ENCODE measurements around the gene SEPTIN5.

The SEPTIN5 gene

GRCh38 chr22:19750507-19751490, 36.5 kb downstream of the SEPTIN5 start:
- no peak overlapping the region for H3K4me3 Mint-ChIP-seq
- no peaks in the 10 kb centered on the region for H3K4me1 Mint-ChIP-seq (ENCODE audit: low read depth)
- H3K27ac Mint-ChIP-seq, result no peak overlapping the region
- peaks cover 24% of the 10 kb centered on the region for H3K27me3 Mint-ChIP-seq (ENCODE audit: low read depth)
- no peaks in the 10 kb centered on the region for H3K9me3 Mint-ChIP-seq
- no peaks in the 10 kb centered on the region for H3K36me3 Mint-ChIP-seq (ENCODE audit: low read depth)

DNA sequence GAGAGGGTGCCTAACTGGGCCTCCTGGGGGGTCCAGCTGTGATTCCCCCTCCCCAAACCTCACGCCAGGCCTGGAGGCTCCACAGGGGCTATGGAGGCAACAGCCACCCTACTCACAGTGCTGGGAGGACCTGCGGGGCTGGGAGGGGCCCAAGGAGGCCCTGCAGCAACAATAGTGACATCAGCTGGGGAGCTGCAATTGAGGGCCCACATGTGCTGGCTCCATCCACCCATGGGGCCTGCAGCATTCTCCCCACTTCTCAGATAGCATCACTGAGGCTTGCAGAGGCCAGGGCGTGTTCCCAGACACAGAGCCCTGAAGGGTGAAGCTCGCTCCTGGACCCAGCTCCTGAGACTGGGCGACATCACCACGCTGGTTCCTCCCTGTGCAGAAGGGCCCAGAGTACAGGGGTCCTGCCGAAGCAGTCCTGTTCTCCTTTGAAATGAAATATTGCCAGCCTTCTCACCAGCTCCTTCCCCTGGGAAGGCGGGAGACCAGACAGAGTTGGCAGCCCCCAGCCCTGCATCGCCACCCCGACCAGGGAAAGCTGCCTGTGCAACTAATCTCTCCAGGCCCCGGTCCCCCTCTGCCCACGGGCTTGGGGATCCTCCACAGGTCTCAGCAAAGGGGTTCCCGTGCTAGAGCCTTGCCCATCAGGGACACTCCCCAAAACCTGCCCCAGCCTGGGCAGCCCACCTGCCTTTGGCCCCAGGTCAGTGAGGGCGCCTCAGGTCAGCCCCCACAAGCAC, 37.4 kb downstream of the SEPTIN5 start:
- peaks cover 32% of the 10 kb centered on the region for H3K27me3 Mint-ChIP-seq (ENCODE audit: low read depth)
- no peaks in the 10 kb centered on the region for H3K36me3 Mint-ChIP-seq (ENCODE audit: low read depth)
- no peak overlapping the region for H3K27ac Mint-ChIP-seq
- no peak overlapping the region for H3K4me3 Mint-ChIP-seq
- no peaks in the 10 kb centered on the region for H3K9me3 Mint-ChIP-seq
- peaks cover 3% of the 10 kb centered on the region for H3K4me1 Mint-ChIP-seq (ENCODE audit: low read depth)

DNA sequence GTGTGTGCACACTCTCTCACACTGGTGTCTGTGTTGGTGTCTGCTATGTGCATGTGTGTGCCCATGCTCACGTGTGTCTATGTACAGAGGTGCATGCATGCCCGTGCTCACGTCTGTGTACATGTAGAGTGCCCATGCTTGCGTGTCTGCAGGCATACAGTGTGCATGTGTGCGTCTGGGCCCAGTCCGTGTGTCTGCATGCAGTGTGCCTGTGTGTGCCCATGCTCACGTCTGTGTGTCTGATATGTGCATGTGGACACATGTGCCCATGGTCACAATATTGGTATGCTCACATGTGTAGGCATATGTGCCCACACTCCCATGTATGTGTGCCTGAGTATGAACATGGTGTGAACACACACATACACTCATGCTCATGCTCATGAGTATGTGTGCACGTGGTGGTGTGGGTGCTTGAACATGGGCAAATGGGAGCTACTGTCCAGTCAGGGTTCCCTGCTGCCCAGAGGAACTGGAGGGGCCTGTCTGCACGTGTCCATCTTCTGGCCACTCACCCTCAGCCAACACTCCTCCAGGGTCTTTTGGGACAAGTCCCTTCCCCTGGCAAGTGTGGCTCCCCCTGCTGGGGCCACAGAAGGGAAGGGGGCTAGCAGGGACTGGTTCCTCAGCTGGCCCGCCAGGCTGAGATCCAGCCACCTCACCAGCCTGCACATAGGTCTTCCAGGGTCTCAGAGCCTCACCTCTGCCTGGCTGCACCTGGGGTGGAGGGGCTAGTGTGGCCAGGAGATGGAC, 39.0 kb downstream of the SEPTIN5 start:
- Mint-ChIP-seq H3K27ac (no peak overlapping the region), H3K9me3 (no peaks in the 10 kb centered on the region), H3K36me3 (ENCODE audit: low read depth) (peaks cover 4% of the 10 kb centered on the region), H3K4me3 (no peak overlapping the region), H3K4me1 (ENCODE audit: low read depth) (peaks cover 8% of the 10 kb centered on the region), H3K27me3 (ENCODE audit: low read depth) (peaks cover 44% of the 10 kb centered on the region)

DNA sequence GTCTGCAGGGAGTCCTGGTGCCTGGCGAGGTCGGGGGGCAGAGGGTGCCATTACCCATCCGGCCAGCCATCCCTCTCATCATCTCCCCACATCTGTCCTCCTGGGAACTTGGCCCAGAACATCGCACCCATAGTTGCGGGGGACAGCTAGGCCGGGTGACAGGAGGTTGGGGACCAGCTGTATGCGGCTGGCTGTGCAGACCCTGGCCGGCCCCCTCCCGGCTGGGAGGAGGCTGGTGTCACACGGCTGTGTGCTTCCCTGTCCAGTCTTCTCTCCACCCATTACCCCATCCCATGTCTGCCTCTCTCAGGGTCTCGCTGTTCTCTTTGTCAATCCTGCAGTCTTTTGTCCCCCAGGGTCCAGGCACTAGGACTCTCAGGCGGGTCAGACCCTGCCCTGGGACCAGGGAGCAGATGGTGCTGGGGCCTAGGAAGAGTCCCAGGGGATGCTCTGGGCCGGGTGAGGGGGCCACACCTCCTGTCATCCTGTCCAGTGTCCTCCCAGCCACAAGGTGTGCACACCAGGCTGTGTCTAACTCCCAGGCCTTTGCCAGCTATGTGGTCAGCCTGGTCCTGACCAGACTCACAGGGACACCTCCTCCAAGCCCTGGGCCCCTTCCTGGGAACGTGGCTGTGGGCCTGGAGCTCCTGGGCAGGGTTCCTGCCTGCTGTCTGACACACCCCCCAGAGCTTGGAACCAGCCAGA, 39.8 kb downstream of the SEPTIN5 start:
- peaks cover 44% of the 10 kb centered on the region for H3K27me3 Mint-ChIP-seq (ENCODE audit: low read depth)
- no peak overlapping the region for H3K27ac Mint-ChIP-seq

DNA sequence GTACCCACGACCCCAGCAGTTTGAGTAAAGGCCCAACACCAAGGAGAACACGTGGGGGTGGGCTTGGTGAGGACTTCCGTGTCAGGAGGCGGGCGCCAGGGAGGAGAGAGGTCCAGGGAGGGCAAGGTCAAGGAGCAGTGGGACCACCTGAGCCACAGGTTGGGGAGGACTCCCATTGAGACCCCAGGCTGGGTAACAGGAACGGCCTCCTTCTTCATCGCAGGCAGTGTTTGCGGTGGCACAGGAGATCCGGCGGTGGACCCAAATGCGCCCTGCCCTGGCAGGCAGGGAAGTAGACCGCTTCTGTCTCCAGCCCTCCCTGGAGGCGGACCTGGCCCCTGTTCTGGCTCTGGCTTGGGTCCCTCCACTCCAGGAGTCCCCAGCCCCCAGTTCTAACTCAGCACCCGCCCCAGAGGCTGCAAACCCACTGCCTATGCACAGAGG, 40.4 kb downstream of the SEPTIN5 start:
- no peak overlapping the region for H3K27ac Mint-ChIP-seq
- peaks cover 48% of the 10 kb centered on the region for H3K27me3 Mint-ChIP-seq (ENCODE audit: low read depth)
- H3K36me3 Mint-ChIP-seq (ENCODE audit: low read depth), result peaks cover 4% of the 10 kb centered on the region
- H3K4me1 Mint-ChIP-seq (ENCODE audit: low read depth), result peaks cover 11% of the 10 kb centered on the region
- H3K9me3 Mint-ChIP-seq, result no peaks in the 10 kb centered on the region
- no peak overlapping the region for H3K4me3 Mint-ChIP-seq

More for the DNA sequence above, 39.8 kb downstream of the SEPTIN5 start:
- Mint-ChIP-seq H3K4me1 (ENCODE audit: low read depth) (peaks cover 8% of the 10 kb centered on the region), H3K4me3 (no peak overlapping the region), H3K9me3 (no peaks in the 10 kb centered on the region), H3K36me3 (ENCODE audit: low read depth) (peaks cover 4% of the 10 kb centered on the region)

DNA sequence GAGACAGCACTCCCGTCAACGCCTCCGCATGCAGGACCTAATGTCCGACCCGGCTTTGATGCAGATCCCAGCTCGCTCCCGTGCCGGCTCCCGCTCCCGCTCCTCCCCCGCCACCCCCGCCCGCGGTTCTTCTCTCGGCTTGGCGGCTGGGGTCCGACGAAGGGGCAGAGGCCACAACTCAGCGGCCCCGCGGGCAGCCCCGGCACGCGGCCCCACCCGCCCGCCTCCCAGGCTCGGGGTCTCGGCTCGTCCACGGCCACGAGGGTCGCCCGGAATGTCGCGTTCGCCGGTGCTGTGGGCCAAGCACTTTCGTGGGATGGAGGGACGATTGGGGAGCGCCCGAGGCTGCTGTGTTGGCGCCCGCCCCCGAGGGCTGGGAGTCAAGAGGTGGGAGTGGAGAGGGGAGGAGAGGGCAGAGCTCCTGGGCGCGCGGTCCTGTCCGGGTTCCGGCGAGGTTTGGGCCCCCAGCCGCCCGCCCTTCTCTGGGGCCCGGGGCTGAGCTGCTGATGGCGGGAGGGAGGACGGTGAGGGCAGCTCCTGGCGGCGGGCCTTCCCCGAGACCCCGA, 40.9 kb downstream of the SEPTIN5 start:
- H3K4me1 Mint-ChIP-seq (ENCODE audit: low read depth), result peaks cover 16% of the 10 kb centered on the region

DNA sequence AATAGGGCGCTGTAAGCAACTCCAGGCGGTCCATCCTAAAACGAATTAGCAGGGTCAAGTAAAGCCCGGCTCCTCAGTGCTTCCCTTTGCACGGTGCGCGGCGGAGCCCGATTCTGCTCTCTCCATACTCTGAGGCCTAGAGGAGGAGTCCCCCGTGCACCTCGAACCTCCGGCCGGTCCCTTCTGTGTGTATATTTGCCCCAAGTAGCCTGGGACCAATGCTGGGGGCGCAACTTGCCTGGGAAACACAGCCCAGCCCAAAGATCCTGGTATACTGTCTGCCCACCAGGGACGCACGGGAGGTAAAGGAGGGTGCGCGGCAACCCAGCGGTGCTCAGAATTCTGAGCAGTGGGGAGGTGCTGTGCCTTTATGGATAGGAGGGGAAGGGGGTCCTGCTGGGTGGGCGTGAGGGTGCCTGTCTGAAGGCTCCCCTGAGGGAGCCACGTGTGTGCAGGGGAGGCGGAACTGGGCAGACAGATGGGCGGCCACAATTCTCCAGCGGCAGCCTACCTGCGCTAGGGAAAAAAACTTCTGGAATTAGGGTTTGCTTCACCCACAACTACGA, 41.5 kb downstream of the SEPTIN5 start:
- Mint-ChIP-seq H3K36me3 (ENCODE audit: low read depth) (peaks cover 8% of the 10 kb centered on the region), H3K4me3 (no peak overlapping the region), H3K4me1 (ENCODE audit: low read depth) (peaks cover 16% of the 10 kb centered on the region), H3K9me3 (no peaks in the 10 kb centered on the region), H3K27me3 (ENCODE audit: low read depth) (peaks cover 55% of the 10 kb centered on the region), H3K27ac (no peak overlapping the region)

More for the DNA sequence above, 40.9 kb downstream of the SEPTIN5 start:
- Mint-ChIP-seq H3K9me3 (no peaks in the 10 kb centered on the region), H3K36me3 (ENCODE audit: low read depth) (peaks cover 7% of the 10 kb centered on the region), H3K27me3 (ENCODE audit: low read depth) (peaks cover 53% of the 10 kb centered on the region), H3K27ac (no peak overlapping the region), H3K4me3 (no peak overlapping the region)

GRCh38 chr22:19756288-19757128, 42.2 kb downstream of the SEPTIN5 start:
- Mint-ChIP-seq H3K4me3 (no peak overlapping the region), H3K27ac (no peak overlapping the region), H3K27me3 (ENCODE audit: low read depth) (peaks cover 57% of the 10 kb centered on the region), H3K4me1 (ENCODE audit: low read depth) (peaks cover 17% of the 10 kb centered on the region), H3K36me3 (ENCODE audit: low read depth) (peaks cover 8% of the 10 kb centered on the region), H3K9me3 (no peaks in the 10 kb centered on the region)

- Mint-ChIP-seq H3K27me3 (ENCODE audit: low read depth) (peaks cover 65% of the 10 kb centered on the region), H3K9me3 (no peaks in the 10 kb centered on the region), H3K4me3 (peak overlapping the region; percentile 50), H3K36me3 (ENCODE audit: low read depth) (peaks cover 8% of the 10 kb centered on the region), H3K27ac (peak overlapping the region; percentile 15), H3K4me1 (ENCODE audit: low read depth) (peaks cover 18% of the 10 kb centered on the region)
These were observed 43.1 kb downstream of the SEPTIN5 start for GRCh38 chr22:19757140-19757984.

DNA sequence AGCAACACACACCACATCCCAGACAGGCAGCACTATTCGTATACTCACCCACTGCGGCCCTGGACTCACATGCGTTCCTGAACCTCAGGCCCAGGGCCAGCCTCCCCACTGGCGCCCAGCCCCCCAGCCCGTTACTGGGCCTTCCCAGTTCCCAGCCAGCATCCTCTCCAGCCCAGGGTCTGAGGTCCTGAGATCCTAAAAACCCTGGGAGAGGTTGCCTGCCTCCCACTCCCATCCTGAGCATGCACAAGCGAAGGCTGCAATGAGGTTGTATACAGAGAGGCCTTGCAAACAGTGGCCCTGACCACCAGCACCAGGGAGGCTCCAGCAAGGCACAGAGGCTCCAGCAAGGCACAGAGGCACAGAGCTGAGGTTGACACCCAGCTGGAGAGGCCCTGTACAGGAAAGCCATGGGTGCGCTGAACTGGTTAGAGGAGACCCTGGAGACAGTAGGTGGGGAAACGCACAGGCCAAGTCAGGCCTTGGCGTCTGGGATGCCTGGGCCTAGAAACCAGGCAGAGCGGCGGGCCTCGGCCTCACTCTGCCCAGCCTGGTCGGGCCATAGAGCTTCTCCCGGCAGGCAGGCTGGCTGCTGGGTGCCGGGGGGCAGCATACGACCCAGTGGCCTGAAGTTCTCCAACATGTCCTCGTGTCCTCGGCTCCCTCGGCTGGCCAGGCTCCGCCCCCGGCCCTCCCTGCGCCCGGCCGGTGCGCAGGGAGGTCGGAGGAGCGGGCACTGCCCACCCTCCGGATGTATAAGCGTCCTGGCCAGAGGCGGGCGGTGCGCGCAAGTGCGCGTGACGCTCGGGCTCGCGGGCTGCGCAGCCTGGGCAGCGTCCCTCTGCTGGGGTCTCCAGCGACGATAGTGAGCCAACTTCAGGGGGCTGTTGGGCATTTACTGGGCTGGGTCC, 43.9 kb downstream of the SEPTIN5 start:
- Mint-ChIP-seq H3K27ac (no peak overlapping the region), H3K4me1 (ENCODE audit: low read depth) (peaks cover 18% of the 10 kb centered on the region), H3K27me3 (ENCODE audit: low read depth) (peaks cover 65% of the 10 kb centered on the region), H3K4me3 (peak overlapping the region; percentile 50), H3K36me3 (ENCODE audit: low read depth) (peaks cover 8% of the 10 kb centered on the region), H3K9me3 (no peaks in the 10 kb centered on the region)

DNA sequence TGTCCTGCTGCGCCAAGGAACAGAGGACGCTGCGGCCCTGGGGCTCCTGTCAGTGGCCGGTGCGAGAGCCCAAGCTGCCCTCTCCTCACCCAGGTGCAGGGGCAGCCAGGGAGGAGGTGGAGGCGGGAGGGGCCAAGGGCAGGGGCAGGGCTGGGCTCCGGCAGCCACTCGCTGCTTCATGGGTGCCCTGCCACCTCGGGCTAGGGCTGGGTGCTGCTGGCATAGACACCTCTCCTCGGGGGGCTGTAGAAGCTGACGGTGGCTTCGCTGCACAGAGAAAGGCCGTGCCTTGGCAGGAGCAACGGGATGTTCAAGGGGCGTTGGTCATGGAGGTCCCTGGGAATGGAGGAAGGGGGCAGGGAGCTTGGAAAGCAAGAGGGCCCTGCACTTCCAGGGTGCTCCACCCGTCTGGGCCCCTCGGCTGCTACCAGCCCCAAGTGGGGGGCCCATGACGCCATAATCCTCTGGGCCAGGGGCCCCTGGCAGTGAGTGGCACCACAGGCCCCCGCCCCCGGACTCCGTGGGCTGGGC, 44.7 kb downstream of the SEPTIN5 start:
- H3K4me1 Mint-ChIP-seq (ENCODE audit: low read depth), result peaks cover 18% of the 10 kb centered on the region
- H3K36me3 Mint-ChIP-seq (ENCODE audit: low read depth), result peaks cover 8% of the 10 kb centered on the region
- no peak overlapping the region for H3K4me3 Mint-ChIP-seq
- no peaks in the 10 kb centered on the region for H3K9me3 Mint-ChIP-seq
- H3K27ac Mint-ChIP-seq, result no peak overlapping the region
- peaks cover 66% of the 10 kb centered on the region for H3K27me3 Mint-ChIP-seq (ENCODE audit: low read depth)

Measured in T-helper 1 cell treated with Interleukin-12 subunit alpha and Interleukin-12 subunit beta and Interleukin-4 antibody, amounts not matched to agents 30 μg/mL and 1 μg/mL, for 36 hours (primary cell).